ENCODE data around the gene SAMD4A. TPM values are rescaled to one million over a fixed set of nuclear protein-coding genes. Genes with fewer than 3 reads are reported as not detected.

SAMD4A gene, protein sequence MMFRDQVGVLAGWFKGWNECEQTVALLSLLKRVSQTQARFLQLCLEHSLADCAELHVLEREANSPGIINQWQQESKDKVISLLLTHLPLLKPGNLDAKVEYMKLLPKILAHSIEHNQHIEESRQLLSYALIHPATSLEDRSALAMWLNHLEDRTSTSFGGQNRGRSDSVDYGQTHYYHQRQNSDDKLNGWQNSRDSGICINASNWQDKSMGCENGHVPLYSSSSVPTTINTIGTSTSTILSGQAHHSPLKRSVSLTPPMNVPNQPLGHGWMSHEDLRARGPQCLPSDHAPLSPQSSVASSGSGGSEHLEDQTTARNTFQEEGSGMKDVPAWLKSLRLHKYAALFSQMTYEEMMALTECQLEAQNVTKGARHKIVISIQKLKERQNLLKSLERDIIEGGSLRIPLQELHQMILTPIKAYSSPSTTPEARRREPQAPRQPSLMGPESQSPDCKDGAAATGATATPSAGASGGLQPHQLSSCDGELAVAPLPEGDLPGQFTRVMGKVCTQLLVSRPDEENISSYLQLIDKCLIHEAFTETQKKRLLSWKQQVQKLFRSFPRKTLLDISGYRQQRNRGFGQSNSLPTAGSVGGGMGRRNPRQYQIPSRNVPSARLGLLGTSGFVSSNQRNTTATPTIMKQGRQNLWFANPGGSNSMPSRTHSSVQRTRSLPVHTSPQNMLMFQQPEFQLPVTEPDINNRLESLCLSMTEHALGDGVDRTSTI
- total RNA-seq = 49.8 TPM

DNA sequence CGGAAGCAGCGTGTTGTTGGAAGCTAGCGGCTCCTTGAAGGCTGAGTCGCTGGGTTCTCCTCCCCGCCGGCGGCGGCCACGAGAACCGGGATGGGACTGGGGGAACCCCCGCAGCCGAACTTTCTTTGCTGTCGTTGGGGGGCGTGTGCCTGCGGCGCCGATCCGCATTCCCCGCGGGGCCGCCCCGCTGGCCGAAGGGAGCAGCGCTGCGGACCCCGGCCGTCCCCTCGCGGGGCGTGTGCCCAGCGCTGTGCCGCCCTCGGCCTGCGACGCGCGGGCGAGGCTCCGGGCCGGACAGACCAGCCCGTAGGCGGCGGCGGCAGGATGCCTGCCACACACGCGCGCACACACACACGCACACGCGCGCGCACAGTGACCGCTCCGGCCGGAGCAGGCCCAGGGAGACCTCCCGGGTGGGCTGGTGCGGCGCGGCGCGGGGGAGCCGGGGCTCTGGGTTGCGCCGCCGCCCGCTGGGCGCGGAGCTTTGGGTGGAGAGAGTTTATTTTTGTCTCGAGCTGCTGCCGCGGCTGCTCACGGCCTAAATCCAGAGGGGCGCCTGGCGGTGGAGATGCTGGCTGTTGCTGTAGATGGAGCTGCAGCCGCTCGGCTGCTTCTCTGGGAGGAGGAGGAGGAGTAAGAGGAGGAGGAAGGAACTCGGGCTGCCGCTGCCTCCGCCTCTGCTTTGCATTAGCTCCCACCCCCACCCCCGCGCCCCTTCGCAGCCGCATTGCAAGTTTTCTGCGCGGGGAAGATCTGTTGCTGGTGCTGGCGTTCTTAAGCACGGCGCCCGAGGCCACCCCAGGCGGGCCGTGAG is at the start of gene SAMD4A:
TSS of gene SAMD4A (plus strand) at position 719 of the 814 bp plus-strand sequence. CDS start 789 bp downstream, outside the sequence.
- DNase-seq (ENCODE audit: low spot score) = peak; percentile 73

DNA sequence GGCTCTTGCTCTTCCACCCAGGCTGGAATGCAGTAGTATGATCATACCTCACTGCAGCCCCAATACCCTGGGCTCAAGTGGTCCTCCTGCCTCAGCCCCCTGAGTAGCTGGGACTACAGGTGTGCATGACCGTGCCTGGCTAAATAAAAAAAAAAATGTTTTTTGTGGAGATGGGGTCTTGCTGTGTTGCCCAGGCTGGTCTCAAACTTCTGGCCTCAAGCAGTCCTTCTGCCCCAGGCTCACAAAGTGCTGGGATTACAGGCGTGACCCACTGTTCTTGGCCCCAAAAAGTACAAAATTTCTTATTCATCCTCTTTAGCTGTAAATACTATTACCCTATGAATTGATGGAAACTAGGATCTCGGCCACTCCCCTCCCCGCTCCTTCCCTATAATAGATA is 42.5 kb upstream of the SAMD4A start:
- DNase-seq (ENCODE audit: low spot score) = no peak

DNA sequence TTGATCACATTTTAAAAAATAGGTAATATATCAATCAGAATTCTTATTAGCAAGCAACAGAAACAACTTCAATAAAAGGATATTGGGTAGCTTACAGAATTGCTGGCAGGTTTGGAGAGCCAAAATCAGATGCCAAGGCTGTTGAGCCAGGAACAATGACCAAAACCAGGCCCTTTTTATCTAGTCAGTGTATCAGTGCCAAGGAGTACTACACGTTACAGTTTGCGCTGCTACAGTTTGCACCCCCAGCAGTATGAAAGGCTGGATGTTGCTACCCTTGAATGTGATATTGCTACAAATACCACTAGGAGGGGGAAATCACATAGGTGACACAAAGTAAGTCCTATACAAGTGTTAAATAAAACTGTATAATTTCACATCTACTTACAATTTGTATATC is 38.0 kb upstream of the SAMD4A start:
- DNase-seq (ENCODE audit: low spot score) = no peak

DNA sequence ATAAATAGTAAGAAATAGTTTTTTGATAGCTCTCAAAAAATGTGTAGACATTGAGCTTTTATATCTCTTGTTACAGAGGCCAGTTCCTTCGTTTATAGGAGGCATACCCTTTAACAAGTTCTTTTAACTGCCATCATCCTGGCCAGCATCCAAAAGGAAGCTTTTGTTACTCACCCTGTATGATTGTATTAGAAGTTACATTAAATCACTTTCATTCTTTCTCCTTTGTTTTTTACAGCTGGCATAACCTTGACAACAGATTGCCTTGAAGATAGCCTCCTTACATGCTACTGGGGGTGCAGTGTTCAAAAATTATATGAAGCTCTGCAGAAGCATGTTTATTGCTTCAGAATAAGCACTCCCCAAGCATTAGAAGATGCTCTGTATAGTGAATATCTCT is 37.1 kb upstream of the SAMD4A start:
- DNase-seq (ENCODE audit: low spot score) = no peak

DNA sequence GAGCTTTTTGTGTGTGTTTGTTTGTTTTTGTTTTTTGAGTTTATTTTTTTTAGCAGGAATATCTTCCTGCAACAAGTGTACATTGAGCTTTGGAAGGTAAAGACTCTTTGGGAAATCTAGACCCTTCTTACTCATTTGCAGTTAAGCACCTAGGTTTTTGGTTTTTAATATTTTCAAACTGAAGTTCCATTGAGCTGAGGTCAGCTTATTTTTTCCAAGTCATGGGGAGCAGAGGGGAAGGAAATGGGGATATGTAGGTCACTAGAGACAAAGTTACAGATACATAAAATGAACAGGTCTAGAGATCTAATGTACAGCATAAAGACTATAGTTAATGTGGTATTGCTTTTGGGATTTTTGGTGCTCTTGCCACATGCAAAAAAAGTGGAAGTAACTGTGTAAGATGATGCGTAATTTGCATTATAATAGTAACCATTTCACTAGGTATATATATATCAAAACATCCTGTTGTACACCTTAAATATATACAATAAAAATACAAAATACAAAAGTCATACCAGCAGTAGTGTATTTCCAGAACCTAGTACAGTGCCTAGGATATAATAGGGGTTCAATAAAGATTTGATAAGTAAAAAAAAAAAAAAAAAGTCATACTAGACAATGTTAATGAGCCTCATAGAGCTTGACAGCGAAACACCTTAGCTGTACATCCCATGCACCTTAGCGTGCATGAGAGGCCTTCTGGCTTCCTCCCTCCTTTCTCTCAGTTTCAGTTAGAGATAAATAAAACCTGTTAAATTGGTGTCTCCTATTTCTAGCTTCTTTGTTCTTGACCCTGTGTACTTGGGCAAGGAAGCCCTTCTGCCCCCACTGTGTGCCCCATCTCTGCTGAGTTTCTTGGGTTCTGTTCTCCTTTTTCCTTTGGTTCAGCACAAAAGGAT is 34.6 kb upstream of the SAMD4A start:
- no peak for DNase-seq (ENCODE audit: low spot score)

DNA sequence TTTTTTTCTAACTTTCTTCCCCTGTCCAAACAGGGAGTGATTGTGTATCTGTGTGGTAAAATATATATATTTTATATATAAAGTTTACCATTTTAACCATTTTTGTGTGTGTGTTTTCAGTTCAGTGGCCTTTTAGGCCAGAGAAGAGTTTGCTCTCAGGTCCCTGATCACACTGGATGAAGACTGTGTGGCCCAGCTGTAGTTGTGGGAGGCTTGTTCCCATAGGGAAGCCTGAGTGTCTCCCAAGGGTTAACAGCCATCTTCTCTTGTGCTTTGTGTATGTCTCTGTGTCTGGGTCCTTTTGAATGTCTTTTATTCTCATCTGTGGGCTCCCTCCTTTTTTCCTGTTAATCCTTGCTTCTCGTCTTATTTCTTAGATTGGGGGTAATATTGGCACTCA is 33.8 kb upstream of the SAMD4A start:
- DNase-seq (ENCODE audit: low spot score) = no peak

DNA sequence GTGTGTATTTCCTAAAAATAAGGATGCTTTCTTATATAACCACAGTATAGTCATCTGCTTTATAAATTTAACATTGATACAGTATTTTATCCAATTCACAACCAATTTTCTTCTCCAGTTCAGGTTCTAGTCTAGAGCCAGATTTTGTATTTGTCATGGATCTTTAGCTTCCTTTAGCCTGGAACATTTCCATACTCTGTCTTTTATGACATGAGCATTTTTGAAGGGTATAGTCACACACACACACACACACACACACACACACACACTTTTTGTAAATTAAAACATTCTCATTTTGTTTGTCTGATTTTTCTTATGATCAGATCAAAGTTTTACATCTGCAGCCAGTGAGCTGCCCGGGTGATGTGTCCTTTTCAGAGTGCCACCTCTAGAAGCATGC is 31.8 kb upstream of the SAMD4A start:
- DNase-seq (ENCODE audit: low spot score) = no peak

DNA sequence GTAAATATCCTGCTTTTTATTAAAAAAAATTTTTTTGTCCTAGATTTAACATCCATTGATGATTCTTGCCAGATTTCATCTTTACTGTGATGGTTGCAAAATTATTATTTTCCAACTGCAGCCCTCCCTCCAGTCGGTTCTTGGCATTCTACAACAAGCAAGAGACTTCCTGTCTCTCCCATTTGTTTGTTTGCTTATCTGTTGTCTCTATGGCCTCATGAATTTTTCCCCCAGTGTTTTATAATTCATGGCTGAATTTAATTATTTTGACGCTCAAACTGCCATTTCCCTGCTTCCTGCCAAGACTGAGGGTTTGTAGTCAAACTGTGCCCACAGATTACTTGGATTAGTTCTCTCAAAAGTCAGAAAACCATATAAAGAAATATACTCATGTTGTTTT is 31.3 kb upstream of the SAMD4A start:
- no peak for DNase-seq (ENCODE audit: low spot score)

DNA sequence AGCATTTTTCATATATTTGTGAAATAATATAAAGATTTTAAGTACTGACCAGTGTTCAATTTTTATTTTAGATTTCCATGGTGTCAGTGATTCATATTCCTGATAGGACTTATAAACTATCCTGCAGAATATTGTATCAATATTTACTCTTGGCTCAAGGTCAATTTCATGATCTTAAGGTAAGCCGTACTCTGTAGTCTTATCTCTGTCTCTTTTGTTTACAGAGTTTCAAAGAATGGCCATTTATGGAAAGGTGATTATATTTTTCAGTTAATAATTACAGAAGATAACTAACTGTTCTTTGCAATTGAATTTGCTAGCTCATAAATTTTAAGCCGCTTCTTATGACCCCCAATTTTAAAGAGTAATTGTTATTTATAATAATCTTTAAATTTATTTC is 29.3 kb upstream of the SAMD4A start:
- DNase-seq (ENCODE audit: low spot score) = no peak

DNA sequence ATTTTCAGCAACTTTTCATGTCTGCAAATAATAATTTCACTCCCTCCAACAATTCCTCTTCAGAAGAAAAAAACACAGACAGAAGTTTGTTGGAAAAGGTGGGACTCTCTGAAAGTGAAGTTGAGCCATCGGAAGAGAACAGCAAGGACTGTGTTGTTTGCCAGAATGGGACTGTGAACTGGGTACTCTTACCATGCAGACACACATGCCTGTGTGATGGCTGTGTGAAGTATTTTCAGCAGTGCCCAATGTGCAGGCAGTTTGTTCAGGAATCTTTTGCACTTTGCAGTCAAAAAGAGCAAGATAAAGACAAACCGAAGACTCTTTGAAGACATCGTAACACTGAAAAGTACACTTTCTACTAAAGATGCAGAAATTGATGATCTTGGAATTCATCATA is 28.9 kb upstream of the SAMD4A start:
- DNase-seq (ENCODE audit: low spot score) = no peak

DNA sequence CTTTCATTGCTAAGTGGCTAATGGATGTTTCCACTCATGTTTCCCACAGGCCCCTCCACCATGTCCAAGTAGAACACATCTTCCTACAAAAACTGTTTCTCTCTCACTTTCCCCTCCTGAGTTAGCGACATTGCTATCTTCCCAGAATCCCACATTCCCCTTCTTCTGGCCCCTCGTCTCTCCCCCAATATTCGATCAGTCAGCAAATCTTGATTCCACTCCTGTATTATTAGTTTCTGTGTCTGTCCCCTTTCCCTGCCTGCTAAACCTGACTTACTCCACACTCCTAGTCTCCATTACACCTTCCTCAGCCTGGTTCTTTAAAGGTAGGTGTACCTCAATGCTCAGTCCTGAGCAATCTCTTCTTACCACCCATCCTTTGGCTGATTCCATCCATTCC is 19.3 kb upstream of the SAMD4A start:
- DNase-seq (ENCODE audit: low spot score) = no peak

DNA sequence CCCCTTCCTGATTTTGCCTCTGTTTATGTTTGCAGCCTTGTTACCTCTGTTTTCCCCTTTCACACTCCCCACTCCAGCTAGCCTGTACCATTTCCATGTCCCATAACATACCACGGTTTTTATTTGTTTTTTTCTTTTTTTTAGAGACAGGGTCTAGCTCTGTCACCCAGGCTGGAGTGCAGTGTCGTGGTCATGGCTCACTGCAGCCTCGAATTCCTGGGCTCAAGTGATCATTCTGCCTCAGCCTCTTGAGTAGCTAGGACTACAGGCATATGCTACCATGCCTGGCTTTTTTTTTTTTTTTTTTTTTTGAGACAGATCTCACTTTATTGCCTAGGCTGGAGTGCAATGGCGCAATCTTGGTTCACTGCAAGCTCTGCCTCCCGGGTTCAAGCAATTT is 18.4 kb upstream of the SAMD4A start:
- no peak for DNase-seq (ENCODE audit: low spot score)

DNA sequence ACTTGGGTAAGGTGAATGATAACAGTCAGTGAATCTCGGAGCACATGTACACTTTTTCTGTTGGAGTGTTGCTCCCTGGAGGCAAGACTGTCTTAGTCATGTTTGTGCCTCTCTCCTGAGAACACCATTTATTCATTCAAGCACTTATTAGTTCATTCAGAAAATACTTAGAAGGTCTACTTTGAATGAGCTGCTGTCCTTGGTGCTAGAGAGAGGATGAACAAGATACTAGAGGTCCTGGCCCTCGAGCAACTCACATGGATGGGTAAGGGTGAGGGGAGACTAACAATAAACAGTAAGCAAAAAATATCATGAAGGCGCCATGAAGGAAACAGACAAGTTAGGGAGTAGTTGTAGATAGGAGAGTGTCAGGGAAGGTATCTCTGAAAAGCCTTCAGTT is 17.1 kb upstream of the SAMD4A start:
- DNase-seq (ENCODE audit: low spot score) = no peak

DNA sequence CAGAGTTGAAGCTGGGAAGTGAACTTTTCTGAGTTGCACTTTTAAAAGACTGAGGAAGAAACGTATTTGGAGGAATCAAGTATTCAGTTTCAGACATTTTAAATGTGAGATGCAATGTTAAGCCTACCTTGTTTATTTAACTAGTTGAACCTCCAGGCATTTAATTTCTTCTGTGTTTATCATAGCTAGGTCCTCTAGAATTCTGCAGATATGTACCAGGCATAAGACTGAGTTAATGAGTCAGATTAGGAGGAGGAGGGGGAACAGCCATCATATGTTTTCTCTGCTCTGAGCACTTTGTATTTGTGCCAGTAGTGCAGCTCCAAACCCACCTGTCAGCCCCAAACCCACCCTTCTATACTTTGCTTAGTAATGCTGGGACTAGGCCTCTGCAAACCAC is 16.4 kb upstream of the SAMD4A start:
- no peak for DNase-seq (ENCODE audit: low spot score)

DNA sequence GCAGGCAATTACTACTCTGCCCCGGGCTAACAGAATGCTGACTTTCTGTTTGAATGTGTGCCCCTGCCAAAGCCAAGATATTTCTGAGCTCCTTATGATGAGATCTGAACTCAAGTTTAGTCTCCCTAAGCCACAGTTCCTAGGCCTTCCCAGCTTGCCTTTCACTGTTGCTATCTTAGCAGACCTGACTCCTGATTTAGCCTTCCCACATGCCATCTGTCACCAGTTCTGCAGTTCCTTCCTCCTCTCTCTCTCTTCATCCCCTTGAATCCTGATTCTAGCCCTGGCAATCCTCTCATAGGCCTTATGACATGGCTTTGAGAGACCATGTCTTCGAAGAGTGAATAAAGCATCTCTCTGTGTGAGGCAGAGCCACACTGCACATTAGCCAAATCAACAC is 12.5 kb upstream of the SAMD4A start:
- no peak for DNase-seq (ENCODE audit: low spot score)

DNA sequence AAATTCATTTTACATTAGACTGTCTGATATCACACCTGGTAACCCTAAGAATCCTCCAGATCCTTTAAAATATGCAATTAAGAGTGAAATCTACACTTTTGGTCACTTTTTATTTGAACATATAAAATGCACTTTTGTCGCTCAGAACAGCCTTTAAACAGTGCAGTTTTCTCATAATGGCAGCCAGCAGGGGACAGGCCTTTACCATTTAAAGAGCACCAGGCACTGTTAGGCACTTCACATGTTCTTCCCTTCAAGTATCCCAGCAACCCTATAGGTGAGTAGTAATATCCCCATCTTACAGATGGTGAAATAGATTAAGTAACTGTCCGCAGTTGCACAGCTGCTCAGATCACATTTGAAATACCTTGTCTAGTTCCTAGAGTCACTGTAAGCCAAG is 11.3 kb upstream of the SAMD4A start:
- DNase-seq (ENCODE audit: low spot score) = no peak

DNA sequence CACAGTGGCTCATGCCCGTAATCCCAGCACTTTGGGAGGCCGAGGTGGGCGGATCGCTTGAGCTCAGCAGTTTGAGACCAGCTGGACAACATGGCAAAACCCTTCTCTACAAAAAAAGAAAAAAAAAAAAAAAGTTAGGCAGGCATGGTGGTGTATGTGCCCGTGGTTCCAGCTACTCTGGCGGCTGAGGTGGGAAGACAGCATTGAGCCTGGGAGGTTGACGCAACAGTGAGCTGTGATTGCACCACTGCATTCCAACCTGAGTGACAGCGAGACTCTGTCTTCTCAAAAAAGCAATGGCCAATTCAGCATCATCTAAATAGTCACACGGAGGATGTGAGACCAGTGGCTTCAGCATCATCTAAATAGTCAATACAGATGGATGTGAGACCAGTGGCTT is 10.4 kb upstream of the SAMD4A start:
- DNase-seq (ENCODE audit: low spot score) = no peak

DNA sequence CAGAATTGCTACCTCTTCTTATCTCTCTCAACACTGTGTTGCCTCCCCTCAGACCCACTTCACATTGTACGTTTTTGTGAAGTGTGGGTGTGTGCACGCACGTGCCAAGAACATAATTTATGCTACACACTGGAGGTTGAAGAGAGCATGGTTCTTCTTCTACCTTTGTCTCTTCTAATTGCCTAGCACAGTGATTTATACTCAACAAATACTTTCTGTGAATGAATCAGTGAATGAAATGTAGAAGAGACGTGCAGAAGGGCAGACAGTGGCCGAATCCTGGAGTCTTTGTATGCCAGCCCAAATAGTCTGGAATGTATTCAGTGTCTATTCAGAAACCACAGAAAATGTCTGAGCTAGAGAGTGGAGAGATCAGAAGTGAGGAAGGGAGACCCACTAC is 4.6 kb upstream of the SAMD4A start:
- no peak for DNase-seq (ENCODE audit: low spot score)

DNA sequence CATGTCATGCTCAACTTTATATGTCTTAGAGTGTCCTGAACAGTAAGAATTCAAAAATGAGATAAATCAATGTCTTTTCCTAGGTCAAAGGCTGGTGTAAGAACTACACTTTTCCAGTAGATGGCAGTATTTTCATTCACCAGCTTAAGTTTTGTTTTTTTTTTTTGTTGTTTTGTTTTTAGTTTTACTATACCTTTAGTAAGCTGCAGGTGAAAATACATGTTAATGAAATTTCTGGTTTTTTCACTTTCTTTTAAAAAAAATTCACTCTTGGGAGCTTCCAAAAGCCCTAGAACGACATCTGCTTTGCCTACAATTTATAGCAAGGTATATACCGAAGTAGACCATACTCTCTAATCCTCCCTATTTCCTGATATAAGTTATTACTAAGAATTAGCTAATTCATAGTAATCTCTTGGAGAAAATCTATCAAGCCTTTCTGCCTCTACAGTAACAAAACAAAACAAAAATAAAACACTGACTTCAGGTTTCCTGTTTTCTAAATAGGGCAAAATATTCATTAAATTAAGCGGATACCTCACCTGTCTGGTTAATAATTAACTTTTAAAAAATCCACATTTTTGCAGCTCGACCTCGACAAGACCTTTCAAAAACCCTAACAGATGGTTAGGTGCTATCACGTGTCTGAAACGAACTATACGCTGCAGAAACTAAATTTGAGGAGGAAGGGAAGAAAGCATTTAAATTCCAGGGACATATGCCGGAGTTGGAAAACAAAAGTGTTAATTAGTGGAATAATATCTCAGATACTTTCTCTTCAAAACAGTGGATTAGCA is 2.7 kb upstream of the SAMD4A start:
- no peak for DNase-seq (ENCODE audit: low spot score)

DNA sequence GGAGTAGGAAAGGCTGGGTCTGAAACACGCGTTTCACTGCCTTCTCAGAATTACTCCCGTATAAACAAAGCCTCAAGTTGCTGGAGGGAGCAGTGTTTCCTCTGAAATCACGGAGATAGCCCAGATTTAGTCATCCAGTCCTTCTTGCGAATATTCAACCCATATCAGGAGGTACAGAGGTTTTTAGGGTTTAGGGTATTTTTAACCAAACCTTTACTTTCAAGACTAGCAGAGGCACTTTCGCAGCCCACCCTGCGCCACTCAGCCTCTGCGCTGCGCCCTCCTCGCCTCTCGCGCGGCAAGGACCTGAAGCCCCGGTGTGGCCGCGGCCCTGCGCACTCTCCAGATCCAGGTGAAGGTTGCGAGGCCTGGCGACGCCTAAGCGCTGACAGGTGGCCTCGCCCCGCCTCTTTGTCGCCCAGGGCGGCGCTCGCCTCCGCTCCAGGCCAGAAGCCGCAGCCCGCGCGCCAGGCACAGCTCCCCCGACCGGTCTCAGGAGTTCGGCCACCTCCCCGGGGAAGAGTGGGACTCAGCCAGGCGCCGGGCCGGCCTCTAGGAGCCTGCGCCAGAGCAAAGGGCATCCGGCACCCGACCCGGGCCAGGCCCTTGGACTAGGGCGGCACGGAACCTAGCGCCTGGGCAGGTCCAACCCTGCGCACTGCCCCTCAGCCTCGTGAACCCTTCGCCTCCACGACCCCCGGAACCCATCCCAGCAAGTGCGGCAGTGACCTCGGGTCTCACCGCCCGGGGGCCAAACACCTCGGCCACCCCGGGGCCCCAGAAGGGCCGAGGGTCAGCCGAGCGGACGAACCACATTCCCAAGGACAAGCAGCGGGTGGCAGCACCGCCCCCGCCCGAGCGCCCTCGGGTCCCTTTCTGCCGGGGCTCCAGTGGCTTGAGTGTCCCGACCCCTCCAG is 1.8 kb upstream of the SAMD4A start:
- DNase-seq (ENCODE audit: low spot score) = peak; percentile 77

All from mucosa of gallbladder (tissue), 1 donor.